ENCODE measurements around the gene SLC25A42.

DNA sequence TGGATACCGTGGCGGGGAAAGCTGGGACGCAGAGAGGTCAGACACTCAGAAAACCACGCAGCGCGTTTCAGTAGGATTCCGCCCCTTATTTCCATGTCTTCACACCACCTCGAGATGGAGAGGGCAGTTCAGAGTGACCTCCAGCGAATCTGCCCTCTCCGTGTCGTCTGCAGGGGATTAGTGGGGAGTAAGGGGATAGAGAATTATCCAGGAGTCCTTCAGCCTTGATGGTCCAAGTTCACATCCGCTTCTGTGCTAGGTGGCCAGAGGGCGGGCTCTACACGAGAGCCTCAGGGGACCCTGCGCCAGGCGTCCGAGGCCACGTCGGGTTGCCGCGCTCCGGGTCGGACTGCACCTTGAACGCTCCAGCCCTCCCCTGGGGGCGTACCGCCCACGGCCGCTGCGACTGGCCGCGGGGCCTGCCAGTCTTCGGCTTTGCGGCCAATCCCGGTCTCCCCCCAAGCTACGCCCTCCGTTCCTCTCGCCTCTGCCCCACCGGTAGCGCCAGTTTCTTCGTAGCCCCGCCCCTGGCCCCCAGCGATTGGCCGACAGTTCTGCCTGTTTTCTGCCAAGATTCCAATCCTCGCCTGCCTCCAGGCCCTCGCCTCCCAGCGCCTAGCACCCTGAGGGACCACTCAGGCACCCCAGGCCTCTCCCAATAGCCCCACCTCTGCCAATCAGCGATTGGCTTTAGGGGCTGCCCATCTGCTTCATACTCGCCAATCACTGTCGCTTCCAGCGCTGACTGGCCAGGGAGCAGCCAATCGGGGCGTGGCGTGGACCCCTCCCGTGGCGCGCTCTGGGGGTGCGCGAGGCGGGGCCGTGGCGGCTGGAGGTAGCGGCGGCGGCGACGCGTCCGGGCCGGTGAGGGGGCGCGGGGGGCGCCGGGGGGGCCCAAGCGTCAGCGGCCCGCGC, at the start of gene SLC25A42:
- TF ChIP-seq ZNF274 (IDR thresholded peaks at IDR 0.05; ENCODE audit: low read depth, low read length): no peak
- TF ChIP-seq SUZ12 (IDR thresholded peaks at IDR 0.05; ENCODE audit: extremely low read depth, insufficient read depth, insufficient read length): no peak

All from NT2/D1 (cell line).